ENCODE measurements around the gene SCART1.

- no peak for TF ChIP-seq RAD21 (IDR thresholded peaks at IDR 0.05; ENCODE audit: low read depth)
- TF ChIP-seq EP300 (IDR thresholded peaks at IDR 0.05; ENCODE audit: borderline replicate concordance) = no peak
- TF ChIP-seq TAF1 (IDR thresholded peaks at IDR 0.05; ENCODE audit: low read depth) = no peak
- no peak for TF ChIP-seq MAX (IDR thresholded peaks at IDR 0.05)
- no peak for TF ChIP-seq NFIC (IDR thresholded peaks at IDR 0.05)
- no peak for TF ChIP-seq REST (IDR thresholded peaks at IDR 0.05; ENCODE audit: low read depth)
- no peak for TF ChIP-seq ZBTB7A (IDR thresholded peaks at IDR 0.05; ENCODE audit: low read depth)
- TF ChIP-seq FOXM1 (IDR thresholded peaks at IDR 0.05; ENCODE audit: borderline replicate concordance, low read depth) = no peak
- TF ChIP-seq TCF12 (IDR thresholded peaks at IDR 0.05; ENCODE audit: low read depth) = no peak
- TF ChIP-seq CEBPB (IDR thresholded peaks at IDR 0.05) = no peak
- TF ChIP-seq CREB1 (IDR thresholded peaks at IDR 0.05; ENCODE audit: low read depth) = no peak
- TF ChIP-seq YY1 (IDR thresholded peaks at IDR 0.05; ENCODE audit: low read depth) = no peak
- no peak for TF ChIP-seq USF1 (IDR thresholded peaks at IDR 0.05)
Observed at GRCh38 chr10:133461027-133461426, 7.3 kb downstream of the SCART1 start.
